NCI-H446 (cell line): Measurements from ENCODE around the gene SIAH3.
"Not testable (repeated sequence)": the region's sequence is repeated elsewhere in the genome, so short reads cannot be mapped to it uniquely, and the experiment has no call there.

Experiments
- DNase-seq, 2 experiments: peaks; one replicate each; lab custom pipeline; 2025; lab: John Stamatoyannopoulos, UW

Gene SIAH3

GRCh38 chr13:45851171-45851921, at the start of gene SIAH3:
SIAH3 (minus strand) TSS chr13:45851753; CDS start chr13:45851629, 124 bp downstream.
- no peak for DNase-seq

GRCh38 chr13:45899406-45899805, 47.9 kb upstream of the SIAH3 start:
- DNase-seq: no peak

- DNase-seq: no peak
Measured at GRCh38 chr13:45897562-45897961, 46.0 kb upstream of the SIAH3 start.

- no peak for DNase-seq
Measured at GRCh38 chr13:45896285-45896684, 44.7 kb upstream of the SIAH3 start.

- no peak for DNase-seq
Measured at GRCh38 chr13:45895881-45896280, 44.3 kb upstream of the SIAH3 start.

GRCh38 chr13:45892513-45892912, 41.0 kb upstream of the SIAH3 start:
- peak in 1 of 2 experiments; percentile 22 for DNase-seq

- no peak for DNase-seq
Measured at GRCh38 chr13:45889590-45890243, 38.2 kb upstream of the SIAH3 start.

GRCh38 chr13:45886466-45886865, 34.9 kb upstream of the SIAH3 start:
- no peak for DNase-seq

GRCh38 chr13:45885194-45885593, 33.6 kb upstream of the SIAH3 start:
- DNase-seq: no peak

- no peak for DNase-seq
Measured at GRCh38 chr13:45882626-45883025, 31.1 kb upstream of the SIAH3 start.

GRCh38 chr13:45881353-45881752, 29.8 kb upstream of the SIAH3 start:
- no peak for DNase-seq

GRCh38 chr13:45880242-45880641, 28.7 kb upstream of the SIAH3 start:
- no peak for DNase-seq

- DNase-seq: peak; percentile 6 to 56
Measured at GRCh38 chr13:45879666-45880065, 28.1 kb upstream of the SIAH3 start.

- DNase-seq: no peak
Measured at GRCh38 chr13:45878966-45879365, 27.4 kb upstream of the SIAH3 start.

- DNase-seq: no peak
Measured at GRCh38 chr13:45876781-45877180, 25.2 kb upstream of the SIAH3 start.

- DNase-seq: no peak
Measured at GRCh38 chr13:45875951-45876350, 24.4 kb upstream of the SIAH3 start.

- DNase-seq: no peak
Measured at GRCh38 chr13:45873491-45874325, 22.2 kb upstream of the SIAH3 start.

GRCh38 chr13:45872566-45872965, 21.0 kb upstream of the SIAH3 start:
- peak in 1 of 2 experiments; percentile 68 for DNase-seq

- DNase-seq: not testable (repeated sequence)
Measured at GRCh38 chr13:45871201-45871600, 19.6 kb upstream of the SIAH3 start.

GRCh38 chr13:45870232-45870631, 18.7 kb upstream of the SIAH3 start:
- no peak for DNase-seq

- no peak for DNase-seq
Measured at GRCh38 chr13:45865414-45865813, 13.9 kb upstream of the SIAH3 start.

- peak in 1 of 2 experiments; percentile 74 for DNase-seq
Measured at GRCh38 chr13:45863709-45864590, 12.4 kb upstream of the SIAH3 start.
